ENCODE results near the gene ZNF584.

The ZNF584 gene

GRCh38 chr19:58408152-58409009, at the start of gene ZNF584:
ZNF584 (plus strand) TSS chr19:58408649; CDS start chr19:58409148, 499 bp downstream.
- CTCF ChIA-PET = interaction anchor here (0.8 to 1.4 kb wide), 3 partner anchors 12 to 173 kb away, joined by 3 to 4 read pairs (median 3); no protein-coding TSS in a partner anchor
- POLR2A ChIA-PET = interaction anchor here (0.6 to 1.0 kb wide), 2 partner anchors 16 to 31 kb away, joined by 3 to 4 read pairs; no protein-coding TSS in a partner anchor
- TF ChIP-seq, protein P1, sequence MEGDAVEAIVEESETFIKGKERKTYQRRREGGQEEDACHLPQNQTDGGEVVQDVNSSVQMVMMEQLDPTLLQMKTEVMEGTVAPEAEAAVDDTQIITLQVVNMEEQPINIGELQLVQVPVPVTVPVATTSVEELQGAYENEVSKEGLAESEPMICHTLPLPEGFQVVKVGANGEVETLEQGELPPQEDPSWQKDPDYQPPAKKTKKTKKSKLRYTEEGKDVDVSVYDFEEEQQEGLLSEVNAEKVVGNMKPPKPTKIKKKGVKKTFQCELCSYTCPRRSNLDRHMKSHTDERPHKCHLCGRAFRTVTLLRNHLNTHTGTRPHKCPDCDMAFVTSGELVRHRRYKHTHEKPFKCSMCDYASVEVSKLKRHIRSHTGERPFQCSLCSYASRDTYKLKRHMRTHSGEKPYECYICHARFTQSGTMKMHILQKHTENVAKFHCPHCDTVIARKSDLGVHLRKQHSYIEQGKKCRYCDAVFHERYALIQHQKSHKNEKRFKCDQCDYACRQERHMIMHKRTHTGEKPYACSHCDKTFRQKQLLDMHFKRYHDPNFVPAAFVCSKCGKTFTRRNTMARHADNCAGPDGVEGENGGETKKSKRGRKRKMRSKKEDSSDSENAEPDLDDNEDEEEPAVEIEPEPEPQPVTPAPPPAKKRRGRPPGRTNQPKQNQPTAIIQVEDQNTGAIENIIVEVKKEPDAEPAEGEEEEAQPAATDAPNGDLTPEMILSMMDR (IDR thresholded peaks at IDR 0.05; ENCODE audit: control extremely low read depth, extremely low read depth, low read depth, missing control alignments) = peak; percentile 5
- DNase-seq (ENCODE audit: extremely low spot score) = peak; percentile 97

GRCh38 chr19:58361900-58362271, 46.6 kb upstream of the ZNF584 start:
- CTCF ChIA-PET = interaction anchor here (0.6 to 3.2 kb wide), 11 partner anchors 11 to 158 kb away, joined by 3 to 14 read pairs (median 5); partner anchors contain the start of genes ZBTB45, ZNF132 and ZSCAN22
- POLR2A ChIA-PET = interaction anchor here (1.0 kb wide), 2 partner anchors 10 to 57 kb away, joined by 3 to 9 read pairs; partner anchors contain the start of gene ERVK3-1
- TF ChIP-seq, protein P1 (IDR thresholded peaks at IDR 0.05; ENCODE audit: control extremely low read depth, extremely low read depth, low read depth, missing control alignments) = no peak
- peak; percentile 68 for DNase-seq (ENCODE audit: extremely low spot score)

- TF ChIP-seq, protein P1 (IDR thresholded peaks at IDR 0.05; ENCODE audit: control extremely low read depth, extremely low read depth, low read depth, missing control alignments) = no peak
- DNase-seq (ENCODE audit: extremely low spot score) = peak; percentile 100
- ChIA-PET CTCF (interaction anchor here (0.6 to 3.2 kb wide), 12 partner anchors 11 to 157 kb away, joined by 3 to 14 read pairs (median 4); partner anchors contain the start of genes ZBTB45, ZNF132 and ZSCAN22), POLR2A (interaction anchor here (0.6 to 1.0 kb wide), 6 partner anchors 11 to 1078 kb away, joined by 3 to 9 read pairs (median 4); partner anchors contain the start of genes ERVK3-1, RPS5 and ZNF552)
These were observed 46.0 kb upstream of the ZNF584 start, which contains the start of gene ZNF497 for GRCh38 chr19:58362272-58362994. ZNF497 (minus strand) TSS chr19:58362751; CDS start chr19:58357635, 5,116 bp downstream.

DNA sequence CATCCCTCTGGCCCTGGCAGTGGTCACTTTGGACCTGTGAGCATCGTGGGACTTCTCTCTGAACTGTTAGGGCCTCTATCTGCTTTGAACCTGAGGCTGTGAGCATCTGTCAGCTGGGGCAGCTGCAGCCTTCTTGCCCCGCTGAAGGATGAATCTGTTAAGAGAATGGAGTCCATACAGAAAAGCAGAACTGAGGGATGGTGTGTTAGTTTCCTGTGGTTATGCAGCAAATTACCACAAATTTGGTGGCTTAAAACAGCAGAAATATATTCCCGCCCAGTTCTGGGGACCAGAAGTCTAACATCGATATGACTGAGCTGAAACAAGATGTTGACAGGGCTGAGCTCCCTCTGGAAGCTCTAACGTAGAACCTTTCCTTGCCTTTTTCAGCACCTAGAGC, 44.3 kb upstream of the ZNF584 start:
- no peak for DNase-seq (ENCODE audit: extremely low spot score)
- TF ChIP-seq, protein P1 (IDR thresholded peaks at IDR 0.05; ENCODE audit: control extremely low read depth, extremely low read depth, low read depth, missing control alignments) = no peak
- CTCF ChIA-PET = interaction anchor here (1.7 to 3.2 kb wide), 5 partner anchors 10 to 155 kb away, joined by 3 to 12 read pairs (median 7); partner anchors contain the start of gene ZBTB45
- POLR2A ChIA-PET = interaction anchor here (0.8 kb wide), 1 partner anchor 10 kb away, joined by 3 read pairs; no protein-coding TSS in a partner anchor

DNA sequence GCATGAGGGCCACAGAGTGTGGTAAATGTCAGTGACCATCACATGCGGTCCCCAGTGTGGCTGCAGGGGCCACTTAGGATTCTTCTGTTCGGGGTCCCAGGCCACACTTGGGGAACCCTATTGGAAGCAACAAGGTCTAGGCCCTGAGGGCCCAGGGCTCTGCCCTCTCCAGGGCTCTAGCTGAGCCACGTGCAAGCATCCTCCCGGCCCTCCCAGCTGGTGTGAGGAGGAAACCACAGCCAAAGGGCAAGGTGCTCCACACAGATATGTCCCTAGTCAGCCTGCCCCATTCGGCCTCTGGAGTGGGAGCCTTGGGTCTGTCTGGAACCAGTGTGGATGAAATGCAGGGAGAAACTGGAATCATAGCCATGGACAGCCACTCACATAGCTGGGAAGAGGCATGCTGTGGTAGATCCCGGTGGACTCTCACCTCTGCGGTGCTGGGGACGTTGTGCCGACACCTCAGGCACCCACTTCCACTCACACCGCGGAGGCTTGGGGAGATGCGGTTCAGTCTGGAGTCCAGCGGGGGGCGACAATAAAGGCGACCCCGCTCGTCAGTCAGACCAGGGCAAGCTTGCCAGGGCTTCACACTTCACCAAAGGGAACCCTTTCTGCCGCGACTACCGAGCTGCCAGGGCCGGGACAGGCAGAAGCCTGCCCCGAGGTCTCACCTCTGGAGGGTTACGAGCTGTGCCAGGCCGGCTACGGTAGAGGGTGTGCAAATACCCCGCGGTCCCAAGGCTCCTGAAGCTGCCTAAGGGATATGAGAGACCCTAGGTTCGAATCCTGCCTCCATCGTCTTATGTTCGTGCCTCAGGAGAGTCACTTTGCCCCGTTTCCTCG, 41.6 kb upstream of the ZNF584 start:
- POLR2A ChIA-PET = no interaction called here
- CTCF ChIA-PET = no interaction called here
- TF ChIP-seq, protein P1 (IDR thresholded peaks at IDR 0.05; ENCODE audit: control extremely low read depth, extremely low read depth, low read depth, missing control alignments) = no peak
- DNase-seq (ENCODE audit: extremely low spot score) = no peak
